Loucy (cell line): ENCODE results near the gene AGBL1.

Experiments used
- H2AFZ ChIP-seq: fragments of 200-600 bp; sonication (generic); 2 replicates; pipeline ENCODE4 v1.6.0; 2016; ENCODE audit warnings: antibody characterized with exemption, mild to moderate bottlenecking, low read length, moderate library complexity
- H3F3A ChIP-seq: fragments of 200-600 bp; 2 replicates; pipeline ENCODE4 v1.6.0; 2016; ENCODE audit warnings: antibody characterized with exemption, low read depth, mild to moderate bottlenecking
- H3K27me3 ChIP-seq: fragments of 200-600 bp; sonication (generic); 2 replicates; pipeline ENCODE4 v1.6.1; 2014; ENCODE audit warnings: low read length, mild to moderate bottlenecking; ENCODE audit not compliant: insufficient read depth, poor library complexity, severe bottlenecking
- H3K36me3 ChIP-seq: fragments of 200-600 bp; sonication (generic); 2 replicates; pipeline ENCODE4 v1.6.1; 2016; ENCODE audit warnings: low read length; ENCODE audit not compliant: insufficient read depth
- H3K4me1 ChIP-seq: fragments of 200-600 bp; sonication (generic); 2 replicates; pipeline ENCODE4 v1.5.1; 2014; ENCODE audit warnings: low read length, mild to moderate bottlenecking; ENCODE audit not compliant: insufficient read depth, poor library complexity, severe bottlenecking
- H3K4me2 ChIP-seq: fragments of 200-600 bp; sonication (generic); 2 replicates; pipeline ENCODE4 v1.6.0; 2014; ENCODE audit warnings: antibody characterized with exemption, low read length, low read depth, mild to moderate bottlenecking; ENCODE audit not compliant: poor library complexity, severe bottlenecking
- H3K4me3 ChIP-seq: fragments of 200-600 bp; sonication (generic); 2 replicates; pipeline ENCODE4 v1.5.1; 2014; ENCODE audit warnings: low read length, mild to moderate bottlenecking, mixed read lengths; ENCODE audit not compliant: poor library complexity, severe bottlenecking
- H3K79me2 ChIP-seq: fragments of 200-600 bp; sonication (generic); 2 replicates; pipeline ENCODE4 v1.6.1; 2014; ENCODE audit warnings: low read length; ENCODE audit not compliant: insufficient read depth
- H3K9ac ChIP-seq: fragments of 200-600 bp; sonication (generic); 2 replicates; pipeline ENCODE4 v1.6.0; 2014; ENCODE audit warnings: mild to moderate bottlenecking, low read depth, low read length, moderate library complexity; ENCODE audit not compliant: poor library complexity, severe bottlenecking
- H3K9me2 ChIP-seq: fragments of 200-600 bp; sonication (generic); replicated peaks from 2 replicates; pipeline ENCODE4 v1.6.1; 2016; ENCODE audit warnings: low read depth, low read length, mixed read lengths
- H3K9me3 ChIP-seq: fragments of 200-600 bp; sonication (generic); 2 replicates; pipeline ENCODE4 v1.6.1; 2014; ENCODE audit warnings: mild to moderate bottlenecking, antibody characterized with exemption, low read length, low read depth; ENCODE audit not compliant: insufficient read depth
- H4K20me1 ChIP-seq: fragments of 200-600 bp; sonication (generic); 2 replicates; pipeline ENCODE4 v1.6.0; 2014; ENCODE audit warnings: antibody characterized with exemption, low read length, mild to moderate bottlenecking; ENCODE audit not compliant: insufficient read depth, poor library complexity, severe bottlenecking
- CTCF ChIP-seq: fragments of 200-600 bp; sonication (generic); conservative IDR thresholded peaks from 2 replicates; pipeline ENCODE4 v1.5.1; 2014; ENCODE audit warnings: mild to moderate bottlenecking, antibody characterized with exemption, low read length
- EZH2phosphoT487 ChIP-seq: fragments of 200-600 bp; IDR thresholded peaks from 2 replicates; pipeline ENCODE4 v1.6.1; 2018; ENCODE audit warnings: antibody characterized with exemption, mild to moderate bottlenecking, moderate library complexity, borderline replicate concordance

The AGBL1 gene

GRCh38 chr15:86164232-86164898 is 84.7 kb downstream of the AGBL1 start:
- Histone ChIP-seq H3K4me3 (no peak overlapping the region), H3K4me1 (no peaks in the 10 kb centered on the region), H3K9me3 (no peaks in the 10 kb centered on the region), H2AFZ (no peak overlapping the region), H3K36me3 (no peaks in the 10 kb centered on the region), H3K9ac (no peak overlapping the region), H3K9me2 (no peaks in the 10 kb centered on the region), H4K20me1 (no peaks in the 10 kb centered on the region), H3F3A (no peaks in the 10 kb centered on the region), H3K27me3 (no peaks in the 10 kb centered on the region), H3K79me2 (no peaks in the 10 kb centered on the region), H3K4me2 (no peak overlapping the region)
- TF ChIP-seq CTCF = no peak
- TF ChIP-seq EZH2phosphoT487 = no peak

- no peaks in the 10 kb centered on the region for H3K36me3 ChIP-seq
- no peaks in the 10 kb centered on the region for H3F3A ChIP-seq
- no peaks in the 10 kb centered on the region for H3K9me2 ChIP-seq
- no peak for TF ChIP-seq CTCF
- TF ChIP-seq EZH2phosphoT487 = no peak
- no peak overlapping the region for H2AFZ ChIP-seq
- H3K9ac ChIP-seq = no peak overlapping the region
- H4K20me1 ChIP-seq = no peaks in the 10 kb centered on the region
- H3K79me2 ChIP-seq = no peaks in the 10 kb centered on the region
- H3K9me3 ChIP-seq = no peaks in the 10 kb centered on the region
- no peaks in the 10 kb centered on the region for H3K4me1 ChIP-seq
- H3K4me3 ChIP-seq = no peak overlapping the region
- H3K27me3 ChIP-seq = no peaks in the 10 kb centered on the region
- no peak overlapping the region for H3K4me2 ChIP-seq
Observed at GRCh38 chr15:86165265-86166211, 85.9 kb downstream of the AGBL1 start.

GRCh38 chr15:86167841-86168240 is 88.2 kb downstream of the AGBL1 start:
- H3K9ac ChIP-seq = no peak overlapping the region
- no peak overlapping the region for H2AFZ ChIP-seq
- no peaks in the 10 kb centered on the region for H3F3A ChIP-seq
- no peaks in the 10 kb centered on the region for H3K27me3 ChIP-seq
- H3K9me3 ChIP-seq = no peaks in the 10 kb centered on the region
- H3K9me2 ChIP-seq = no peaks in the 10 kb centered on the region
- no peak overlapping the region for H3K4me2 ChIP-seq
- H3K79me2 ChIP-seq = no peaks in the 10 kb centered on the region
- no peak for TF ChIP-seq EZH2phosphoT487
- H3K4me1 ChIP-seq = no peaks in the 10 kb centered on the region
- no peak overlapping the region for H3K4me3 ChIP-seq
- no peaks in the 10 kb centered on the region for H4K20me1 ChIP-seq
- no peaks in the 10 kb centered on the region for H3K36me3 ChIP-seq
